ENCODE results near the gene ELMO1.

Gene ELMO1

GRCh38 chr7:37181550-37181932 is 267.1 kb downstream of the ELMO1 start:
- no peak overlapping the region for H3K27ac ChIP-seq
- H3K9me3 ChIP-seq (ENCODE audit: severe bottlenecking) = no peaks in the 10 kb centered on the region
- H3K27me3 ChIP-seq (ENCODE audit: insufficient read depth, low read depth, severe bottlenecking) = no peaks in the 10 kb centered on the region
- TF ChIP-seq, protein P1, sequence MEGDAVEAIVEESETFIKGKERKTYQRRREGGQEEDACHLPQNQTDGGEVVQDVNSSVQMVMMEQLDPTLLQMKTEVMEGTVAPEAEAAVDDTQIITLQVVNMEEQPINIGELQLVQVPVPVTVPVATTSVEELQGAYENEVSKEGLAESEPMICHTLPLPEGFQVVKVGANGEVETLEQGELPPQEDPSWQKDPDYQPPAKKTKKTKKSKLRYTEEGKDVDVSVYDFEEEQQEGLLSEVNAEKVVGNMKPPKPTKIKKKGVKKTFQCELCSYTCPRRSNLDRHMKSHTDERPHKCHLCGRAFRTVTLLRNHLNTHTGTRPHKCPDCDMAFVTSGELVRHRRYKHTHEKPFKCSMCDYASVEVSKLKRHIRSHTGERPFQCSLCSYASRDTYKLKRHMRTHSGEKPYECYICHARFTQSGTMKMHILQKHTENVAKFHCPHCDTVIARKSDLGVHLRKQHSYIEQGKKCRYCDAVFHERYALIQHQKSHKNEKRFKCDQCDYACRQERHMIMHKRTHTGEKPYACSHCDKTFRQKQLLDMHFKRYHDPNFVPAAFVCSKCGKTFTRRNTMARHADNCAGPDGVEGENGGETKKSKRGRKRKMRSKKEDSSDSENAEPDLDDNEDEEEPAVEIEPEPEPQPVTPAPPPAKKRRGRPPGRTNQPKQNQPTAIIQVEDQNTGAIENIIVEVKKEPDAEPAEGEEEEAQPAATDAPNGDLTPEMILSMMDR (IDR thresholded peaks at IDR 0.05; ENCODE audit: low read depth, low read length) = no peak
- H3K4me3 ChIP-seq (ENCODE audit: low read depth, low read length) = no peak overlapping the region
- no peak for DNase-seq
- H3K36me3 ChIP-seq = no peaks in the 10 kb centered on the region

DNA sequence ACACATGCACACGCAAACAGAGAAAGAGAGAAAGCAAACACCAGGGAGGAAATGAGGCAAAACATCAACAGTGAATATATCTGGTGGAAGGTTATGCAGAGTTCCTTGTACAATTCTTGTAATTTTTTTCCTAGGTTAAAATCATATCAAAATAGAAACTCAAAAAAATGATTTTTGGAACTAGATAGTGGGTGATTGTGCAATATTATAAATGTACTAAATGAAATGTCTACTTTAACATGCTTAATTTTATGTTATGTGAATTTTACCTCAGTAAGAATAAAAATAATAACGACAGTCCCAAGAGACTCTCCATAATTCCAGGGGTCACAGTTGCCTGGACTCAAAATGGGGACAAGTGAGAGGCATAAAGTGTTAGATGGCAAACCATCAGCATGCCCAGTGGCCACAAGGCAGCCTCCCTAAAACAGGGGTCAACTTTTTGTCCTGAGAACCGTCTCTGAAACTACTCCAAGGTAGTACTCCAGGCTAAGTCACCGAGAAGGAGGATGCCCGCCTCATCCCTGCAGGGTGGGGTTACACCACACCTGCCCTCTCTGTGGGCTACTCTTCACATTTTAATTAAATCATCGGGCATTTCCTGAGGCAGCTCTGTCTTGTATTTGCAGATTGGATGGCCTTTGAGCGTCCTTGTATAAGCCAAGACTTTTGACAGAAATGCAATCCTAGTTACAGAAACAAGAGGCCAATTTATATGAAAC is 267.7 kb downstream of the ELMO1 start:
- TF ChIP-seq, protein P1 (IDR thresholded peaks at IDR 0.05; ENCODE audit: low read depth, low read length) = no peak

GRCh38 chr7:37176079-37176478 is 272.6 kb downstream of the ELMO1 start:
- TF ChIP-seq, protein P1 (IDR thresholded peaks at IDR 0.05; ENCODE audit: low read depth, low read length) = no peak
- H3K9me3 ChIP-seq (ENCODE audit: severe bottlenecking) = no peaks in the 10 kb centered on the region
- no peaks in the 10 kb centered on the region for H3K36me3 ChIP-seq
- no peaks in the 10 kb centered on the region for H3K27me3 ChIP-seq (ENCODE audit: insufficient read depth, low read depth, severe bottlenecking)
- no peak overlapping the region for H3K4me3 ChIP-seq (ENCODE audit: low read depth, low read length)
- no peak overlapping the region for H3K27ac ChIP-seq
- DNase-seq = no peak

More for the DNA sequence above, 267.7 kb downstream of the ELMO1 start:
- Histone ChIP-seq H3K9me3 (ENCODE audit: severe bottlenecking) (no peaks in the 10 kb centered on the region), H3K27me3 (ENCODE audit: insufficient read depth, low read depth, severe bottlenecking) (no peaks in the 10 kb centered on the region), H3K4me3 (ENCODE audit: low read depth, low read length) (no peak overlapping the region), H3K27ac (no peak overlapping the region), H3K36me3 (no peaks in the 10 kb centered on the region)
- DNase-seq = no peak

GRCh38 chr7:37174460-37174859 is 274.2 kb downstream of the ELMO1 start:
- Histone ChIP-seq H3K27ac (no peak overlapping the region), H3K9me3 (ENCODE audit: severe bottlenecking) (no peaks in the 10 kb centered on the region), H3K4me3 (ENCODE audit: low read depth, low read length) (no peak overlapping the region), H3K36me3 (no peaks in the 10 kb centered on the region), H3K27me3 (ENCODE audit: insufficient read depth, low read depth, severe bottlenecking) (no peaks in the 10 kb centered on the region)
- TF ChIP-seq, protein P1 (IDR thresholded peaks at IDR 0.05; ENCODE audit: low read depth, low read length) = no peak
- DNase-seq = no peak

DNA sequence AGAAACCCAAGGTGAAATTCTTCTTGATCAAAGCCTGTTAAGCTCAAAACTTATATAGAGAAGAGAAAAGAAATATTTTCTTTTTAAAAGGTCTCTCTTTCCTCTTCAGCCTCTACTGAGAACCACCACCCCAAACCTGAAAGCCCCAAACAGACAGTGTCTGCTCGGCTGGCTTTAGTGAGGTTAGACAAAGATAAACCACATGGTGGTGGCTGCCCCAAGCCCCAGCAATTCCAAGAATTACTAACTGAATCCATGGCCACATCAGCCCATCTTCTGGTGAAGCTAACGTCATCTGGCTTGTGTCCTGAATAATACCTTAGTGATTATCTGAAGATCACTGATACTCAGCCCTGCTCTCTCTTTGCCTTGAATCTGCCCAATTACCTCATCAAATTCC is 275.0 kb downstream of the ELMO1 start:
- H3K4me3 ChIP-seq (ENCODE audit: low read depth, low read length) = no peak overlapping the region
- DNase-seq = no peak
- H3K9me3 ChIP-seq (ENCODE audit: severe bottlenecking) = no peaks in the 10 kb centered on the region
- H3K27ac ChIP-seq = no peak overlapping the region
- no peaks in the 10 kb centered on the region for H3K27me3 ChIP-seq (ENCODE audit: insufficient read depth, low read depth, severe bottlenecking)
- no peaks in the 10 kb centered on the region for H3K36me3 ChIP-seq
- TF ChIP-seq, protein P1 (IDR thresholded peaks at IDR 0.05; ENCODE audit: low read depth, low read length) = no peak

DNA sequence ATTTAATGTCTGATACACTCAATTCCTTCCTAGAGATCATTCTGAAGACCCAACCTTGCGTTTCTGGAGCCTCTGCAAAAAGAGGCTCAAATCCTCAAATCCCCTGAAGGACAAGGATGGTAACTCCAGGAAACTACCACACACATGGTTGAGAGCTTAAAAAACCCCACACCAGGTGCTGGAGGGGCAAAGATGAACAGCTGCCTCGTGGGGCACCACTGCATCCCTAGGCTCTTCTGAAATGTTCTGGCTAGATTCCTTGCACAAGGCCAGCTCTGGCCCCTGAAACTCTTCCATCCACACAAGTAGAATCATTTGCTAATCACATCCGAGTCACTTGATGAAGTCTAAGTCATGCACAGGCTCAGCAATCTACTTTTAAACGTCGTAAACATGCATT is 286.6 kb downstream of the ELMO1 start:
- DNase-seq = no peak
- Histone ChIP-seq H3K36me3 (no peaks in the 10 kb centered on the region), H3K27me3 (ENCODE audit: insufficient read depth, low read depth, severe bottlenecking) (no peaks in the 10 kb centered on the region), H3K9me3 (ENCODE audit: severe bottlenecking) (no peaks in the 10 kb centered on the region), H3K27ac (no peak overlapping the region), H3K4me3 (ENCODE audit: low read depth, low read length) (no peak overlapping the region)
- TF ChIP-seq, protein P1 (IDR thresholded peaks at IDR 0.05; ENCODE audit: low read depth, low read length) = no peak

Measured in WERI-Rb-1 (cell line).